HL-60 (cell line): ENCODE measurements around the gene ADGRG7.

Experiments
- DNase-seq, 2 experiments: peaks; one replicate each; pipeline ENCODE4 v3.0.0-alpha.2; 2010 to 2020; ENCODE audit warnings: low read depth in 1 of 2, low spot score in 1 of 2
- H3K27ac ChIP-seq: fragments of 250-450 bp; sonication (Bioruptor Pico); replicated peaks from 2 replicates; pipeline ENCODE4 v1.5.1; 2020; ENCODE audit warnings: mild to moderate bottlenecking, moderate library complexity
- H3K27me3 ChIP-seq: fragments of 250-450 bp; sonication (Bioruptor Pico); 2 replicates; pipeline ENCODE4 v1.5.1; 2021; ENCODE audit warnings: mild to moderate bottlenecking, moderate library complexity; ENCODE audit not compliant: insufficient read depth, poor library complexity, severe bottlenecking
- H3K4me3 ChIP-seq: replicated peaks from 2 replicates; pipeline ENCODE4 v1.5.1; 2011; ENCODE audit warnings: mild to moderate bottlenecking, control low read depth, low read length; ENCODE audit not compliant: insufficient read depth
- CTCF ChIP-seq: IDR thresholded peaks from one replicate; pipeline ENCODE4 v1.5.1; 2011; ENCODE audit warnings: low read length, control low read depth, inconsistent platforms; ENCODE audit not compliant: insufficient read depth
- GABPA ChIP-seq: IDR thresholded peaks from 2 replicates; pipeline ENCODE4 v1.6.1; 2012; ENCODE audit warnings: low read depth
- POLR2AphosphoS5 ChIP-seq: IDR thresholded peaks from 2 replicates; pipeline ENCODE4 v1.6.1; 2012; ENCODE audit warnings: low read depth
- REST ChIP-seq: IDR thresholded peaks from 2 replicates; pipeline ENCODE4 v1.6.1; 2012; ENCODE audit warnings: low read depth; ENCODE audit not compliant: insufficient replicate concordance
- SPI1 ChIP-seq: IDR thresholded peaks from 2 replicates; pipeline ENCODE4 v1.6.1; 2012; ENCODE audit warnings: low read depth, mild to moderate bottlenecking, borderline replicate concordance

ADGRG7 gene

GRCh38 chr3:100577382-100578008, 31.9 kb upstream of the ADGRG7 start:
- no peak for DNase-seq
- TF ChIP-seq REST (no peak), POLR2AphosphoS5 (no peak), SPI1 (no peak), CTCF (no peak), GABPA (no peak)
- no peaks in the 10 kb centered on the region for H3K27me3 ChIP-seq
- H3K27ac ChIP-seq = no peak overlapping the region
- no peak overlapping the region for H3K4me3 ChIP-seq

- TF ChIP-seq GABPA (no peak), REST (no peak), CTCF (no peak), POLR2AphosphoS5 (no peak), SPI1 (no peak)
- no peaks in the 10 kb centered on the region for H3K27me3 ChIP-seq
- H3K27ac ChIP-seq = no peak overlapping the region
- no peak for DNase-seq
- H3K4me3 ChIP-seq = no peak overlapping the region
Measured at GRCh38 chr3:100578646-100579045, 30.8 kb upstream of the ADGRG7 start.

GRCh38 chr3:100580147-100580546, 29.3 kb upstream of the ADGRG7 start:
- TF ChIP-seq GABPA = no peak
- TF ChIP-seq REST = no peak
- no peak for TF ChIP-seq CTCF
- no peak for TF ChIP-seq SPI1
- no peak for TF ChIP-seq POLR2AphosphoS5
- no peaks in the 10 kb centered on the region for H3K27me3 ChIP-seq
- no peak overlapping the region for H3K27ac ChIP-seq
- no peak for DNase-seq
- no peak overlapping the region for H3K4me3 ChIP-seq
